HTR-8/SVneo (cell line): ENCODE results near the gene ARHGAP8.

ENCODE experiments used
- DNase-seq: peaks from one replicate; pipeline ENCODE4 v3.0.0; 2011; ENCODE audit warnings: low spot score, mixed read lengths; ENCODE audit not compliant: insufficient read length
- FAIRE-seq: peaks from 2 replicates; lab custom pipeline; 2011; peaks lifted over from hg19 to GRCh38; lab: Jason Lieb, UNC

The ARHGAP8 gene

DNA sequence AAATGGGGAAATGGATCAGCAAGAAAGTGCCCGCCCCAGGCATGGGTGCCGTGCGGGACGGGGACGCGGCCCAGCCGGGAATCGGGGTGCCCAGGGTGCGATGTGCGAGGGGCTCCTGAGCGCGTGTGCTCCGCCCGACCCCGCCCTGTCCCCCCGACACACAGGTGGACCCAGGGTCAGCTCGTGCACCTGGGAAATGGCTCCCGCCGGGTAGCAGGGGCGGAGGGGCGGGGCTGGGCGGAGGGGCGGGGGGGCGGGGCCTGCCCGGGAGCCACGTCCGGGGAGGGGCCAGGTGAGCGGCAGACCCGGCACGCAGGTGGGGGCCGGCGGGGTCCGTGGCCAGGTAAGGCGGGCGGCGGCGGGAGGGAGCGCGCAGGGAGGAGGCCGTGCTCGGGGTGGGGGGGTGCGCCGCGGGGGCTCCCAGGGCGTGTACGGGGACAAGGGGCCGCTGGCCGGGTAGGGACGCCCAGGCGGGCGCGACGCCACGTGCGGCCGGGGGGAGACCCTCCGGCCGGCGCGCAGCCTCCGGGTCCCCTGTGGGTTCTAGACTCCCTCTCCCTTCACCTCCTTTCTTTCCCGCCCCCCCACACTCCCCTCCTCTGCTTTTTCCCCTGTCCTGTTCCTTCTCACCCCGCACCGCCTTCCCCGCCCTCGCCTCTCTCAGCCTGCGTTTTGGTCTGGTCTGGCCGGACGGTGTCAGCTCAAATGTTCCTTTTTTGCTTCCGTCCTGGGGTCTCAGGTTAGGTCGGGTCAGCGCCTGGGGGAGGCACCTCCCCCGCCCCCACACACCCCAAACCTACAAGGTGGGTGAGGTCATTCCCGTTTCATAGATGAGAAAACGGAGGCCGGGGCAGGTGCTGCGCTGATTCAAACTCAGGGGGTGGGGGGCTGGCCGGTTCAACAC lies at the start of gene ARHGAP8:
TSS of gene ARHGAP8 (plus strand) at position 291 of the 904 bp plus-strand sequence. CDS start 33,953 bp downstream, outside the sequence.
- DNase-seq (no peak), FAIRE-seq (no peak)

DNA sequence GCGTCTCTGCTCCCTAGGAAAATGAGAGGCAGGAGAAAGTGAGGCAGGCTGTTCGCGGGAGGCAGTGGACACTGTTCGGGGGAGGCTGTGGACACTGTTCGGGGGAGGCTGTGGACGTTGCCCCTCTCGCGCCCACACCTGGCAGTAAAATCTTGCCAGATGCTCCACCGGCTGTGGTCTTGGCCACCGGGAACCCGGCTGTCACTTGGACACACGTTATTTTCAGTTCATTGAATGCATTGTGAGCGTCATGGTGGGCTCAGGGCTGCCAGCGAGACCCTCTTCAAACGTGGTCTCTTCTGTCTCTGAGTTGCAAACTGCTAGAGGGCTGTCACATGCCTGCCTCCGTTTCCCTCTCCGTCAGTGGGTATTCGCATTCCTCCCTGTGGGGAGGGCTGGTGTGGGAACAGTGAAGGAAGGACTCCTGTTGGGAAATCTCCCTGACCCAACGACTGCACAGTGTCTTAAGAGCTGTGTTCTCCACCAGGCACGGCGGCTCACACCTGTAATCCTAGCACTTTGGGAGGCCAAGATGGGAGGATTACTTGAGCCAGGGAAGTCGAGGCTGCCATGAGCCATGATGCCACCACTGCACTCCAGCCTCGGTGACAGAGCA lies 49.0 kb upstream of the ARHGAP8 start:
- FAIRE-seq (no peak), DNase-seq (no peak)

DNA sequence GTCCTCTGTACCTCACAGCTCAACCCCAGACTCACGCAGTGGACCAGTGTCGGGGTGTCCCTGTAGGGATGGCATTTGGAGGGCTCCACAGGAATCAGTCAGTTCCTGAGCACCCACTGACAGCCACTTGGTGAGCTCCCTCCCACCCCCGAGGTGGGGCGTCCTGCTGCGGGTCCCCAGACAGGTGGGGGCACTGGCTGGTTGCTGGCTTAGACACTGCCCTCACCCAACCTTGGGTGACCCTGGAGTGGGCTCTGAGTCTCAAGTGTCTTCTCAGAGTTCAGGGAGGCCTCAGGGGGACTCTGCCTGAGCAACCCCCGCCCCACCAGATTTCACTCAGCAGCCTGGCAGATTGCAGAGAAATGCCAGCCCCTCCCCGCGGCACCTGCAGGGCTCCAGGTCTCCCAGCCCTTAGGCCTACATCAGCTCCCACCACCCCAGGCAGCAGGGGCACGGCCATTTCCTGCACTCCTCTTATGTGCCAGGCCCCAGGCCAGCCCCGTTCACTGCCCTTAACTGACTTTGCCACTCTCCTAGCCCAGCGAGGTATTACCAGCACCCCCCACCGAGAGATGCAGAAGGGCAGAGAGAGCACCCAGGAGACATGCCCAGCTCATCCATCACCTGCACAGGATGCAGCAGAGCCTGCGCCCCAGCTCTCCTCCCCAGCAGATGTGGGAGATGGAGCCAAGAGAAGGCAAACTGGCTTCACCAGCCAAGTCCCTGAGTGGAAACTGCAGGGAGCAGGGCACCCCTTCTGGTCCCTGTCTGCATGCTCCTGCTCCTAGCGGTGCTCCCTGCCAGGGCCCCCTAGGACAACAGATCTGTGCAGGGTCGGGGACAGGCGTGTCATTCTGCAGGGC lies 48.0 kb upstream of the ARHGAP8 start:
- DNase-seq, result no peak
- no peak for FAIRE-seq

DNA sequence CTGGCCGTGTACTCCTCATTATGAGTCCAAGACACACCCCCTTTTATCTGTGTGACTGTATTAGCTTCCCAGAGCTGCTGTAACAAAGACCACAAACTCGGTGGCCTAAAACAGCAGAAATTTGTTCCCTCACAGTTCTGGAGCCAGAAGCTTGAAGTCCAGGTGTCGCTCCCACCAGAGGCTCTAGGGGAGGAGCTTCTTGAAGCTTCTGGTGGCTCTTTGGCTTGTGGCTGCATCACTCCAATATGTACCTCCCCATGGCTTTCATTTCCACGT lies 47.4 kb upstream of the ARHGAP8 start:
- FAIRE-seq (no peak), DNase-seq (no peak)

DNA sequence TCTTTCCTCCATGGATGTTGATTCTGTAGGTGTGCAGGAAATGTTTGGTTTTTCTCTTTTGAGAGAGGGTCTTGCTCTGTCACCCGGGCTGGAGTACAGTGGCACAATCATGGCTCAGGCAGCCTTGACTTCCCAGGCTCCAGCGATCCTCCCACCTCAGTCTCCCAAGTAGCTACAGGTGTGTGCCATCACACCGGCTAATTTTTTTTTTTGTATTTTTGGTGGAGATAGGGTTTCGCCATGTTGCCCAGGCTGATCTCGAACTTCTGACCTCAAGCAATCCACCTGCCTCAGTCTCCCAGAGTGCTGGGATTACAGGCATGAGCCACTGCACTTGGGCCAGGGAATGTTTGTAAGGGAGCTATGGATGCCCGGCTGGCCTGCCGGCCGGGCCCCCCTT lies 45.9 kb upstream of the ARHGAP8 start:
- FAIRE-seq (no peak), DNase-seq (no peak)

DNA sequence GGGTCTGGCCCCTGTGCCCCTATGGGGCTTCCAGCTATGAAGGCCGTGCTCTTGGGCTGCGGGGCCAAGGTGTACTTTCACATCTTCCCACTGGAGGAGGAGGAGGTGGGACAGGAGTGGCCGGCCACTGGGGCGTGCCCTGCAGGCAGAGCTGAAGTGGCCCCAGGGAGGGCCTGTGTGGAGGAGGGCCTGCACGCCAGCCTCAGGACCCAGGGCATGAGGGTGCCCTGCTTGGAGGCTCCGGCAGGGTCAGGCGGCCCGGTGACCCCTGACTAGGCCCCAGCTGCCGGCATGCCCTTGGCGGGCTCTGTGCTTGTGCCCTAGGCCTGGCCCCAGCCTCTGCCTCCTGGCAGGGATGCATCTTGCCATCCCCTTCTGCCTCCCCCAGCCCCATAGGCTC lies 45.2 kb upstream of the ARHGAP8 start:
- no peak for FAIRE-seq
- no peak for DNase-seq

DNA sequence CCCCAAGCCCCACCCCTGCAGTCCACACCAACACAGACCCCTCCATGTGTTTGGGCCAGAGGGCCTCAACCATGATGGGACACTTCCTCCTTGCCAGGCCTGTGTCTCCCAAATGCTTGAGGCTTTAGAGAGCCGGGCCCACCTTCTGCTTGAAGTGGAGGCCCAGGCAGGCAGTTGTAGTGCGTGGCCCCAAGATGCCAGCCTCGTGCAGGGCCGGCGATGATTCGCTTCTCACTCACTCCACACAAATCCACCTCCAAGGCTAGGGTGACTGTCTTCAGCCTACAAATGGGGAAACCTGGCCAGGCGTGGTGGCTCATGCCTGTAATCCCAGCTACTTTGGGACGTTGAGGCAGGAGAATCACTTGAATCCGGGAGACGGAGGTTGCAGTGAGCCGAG lies 44.6 kb upstream of the ARHGAP8 start:
- FAIRE-seq (no peak), DNase-seq (peak; percentile 31)

DNA sequence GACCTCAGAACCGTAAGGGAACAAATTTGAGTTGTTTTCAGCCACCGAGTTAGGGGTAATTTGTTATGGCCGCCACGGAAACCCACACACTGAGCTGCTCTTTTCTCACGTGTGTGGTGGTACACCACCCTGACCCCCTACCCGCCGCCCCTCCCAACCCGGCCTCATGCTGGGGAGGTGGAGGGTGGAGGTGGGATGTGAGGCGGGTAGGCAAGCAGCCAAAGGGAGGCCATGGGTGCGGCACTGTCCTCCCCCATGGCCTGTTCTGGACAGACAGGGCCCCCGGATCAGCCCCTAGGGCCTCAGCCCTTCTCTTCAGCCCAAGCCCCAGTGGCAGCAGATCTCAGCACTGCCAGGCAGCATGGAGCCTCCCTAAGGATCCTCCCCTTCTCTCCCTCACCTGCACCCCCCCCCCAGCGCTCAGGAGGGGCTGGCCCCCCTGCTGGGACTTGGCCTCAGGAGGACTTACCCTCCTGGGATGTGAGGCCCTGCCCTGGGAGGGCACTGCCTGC lies 42.4 kb upstream of the ARHGAP8 start:
- FAIRE-seq (no peak), DNase-seq (no peak)

DNA sequence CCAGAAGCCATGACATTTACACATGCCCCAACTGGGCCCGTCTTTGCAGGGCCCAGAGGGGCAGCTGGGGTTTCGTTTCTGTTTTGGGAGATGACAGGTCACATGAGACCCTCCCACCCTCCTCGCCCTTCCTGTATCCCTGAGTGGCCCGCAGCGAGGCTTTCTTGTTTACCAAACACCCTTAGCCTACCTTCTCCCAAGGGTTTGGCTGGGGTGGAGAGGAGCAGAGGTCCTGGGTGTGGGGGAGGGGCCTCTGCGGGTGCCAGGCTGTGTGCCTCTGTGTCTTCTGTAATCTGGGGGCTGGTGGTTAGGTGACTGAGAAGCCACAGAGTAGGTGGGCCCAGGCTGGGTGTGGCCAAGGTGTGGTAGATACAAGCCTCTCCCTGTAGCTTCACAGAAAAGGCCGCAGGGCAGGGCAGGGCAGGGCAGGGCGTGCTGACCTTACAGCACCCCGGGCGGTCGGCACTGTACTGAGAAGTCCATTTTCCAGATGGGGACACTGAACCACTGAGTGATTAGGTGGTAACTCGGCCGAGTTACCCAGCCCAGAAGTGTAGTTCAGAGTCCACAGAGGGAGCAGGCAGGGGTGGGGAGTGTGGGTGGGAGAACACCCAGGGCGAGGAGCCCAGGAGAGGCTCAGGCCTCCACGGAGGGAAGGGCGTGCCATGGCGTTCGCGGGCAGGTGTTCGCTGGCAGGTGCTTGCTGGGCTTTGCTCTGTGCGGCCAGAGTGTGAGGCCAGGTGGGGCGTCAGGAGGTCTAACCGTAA lies 41.7 kb upstream of the ARHGAP8 start:
- FAIRE-seq (no peak), DNase-seq (no peak)

DNA sequence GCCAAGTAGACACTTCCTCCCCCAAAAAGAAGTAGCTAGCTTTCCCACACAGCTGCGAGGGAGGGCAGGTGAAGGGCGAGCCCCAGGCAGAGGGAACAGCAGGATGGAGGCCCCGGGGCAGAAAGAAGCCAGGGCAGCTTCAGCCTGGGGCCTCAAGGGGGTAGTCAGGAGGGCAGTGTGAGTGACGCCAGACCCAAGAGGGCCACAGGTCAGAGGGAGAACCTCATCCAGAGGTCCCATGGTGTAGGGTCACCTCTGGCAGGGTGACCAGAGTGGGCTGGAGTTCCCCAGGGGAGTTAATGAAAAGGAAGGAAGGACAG lies 41.2 kb upstream of the ARHGAP8 start:
- FAIRE-seq, result no peak
- DNase-seq, result no peak

DNA sequence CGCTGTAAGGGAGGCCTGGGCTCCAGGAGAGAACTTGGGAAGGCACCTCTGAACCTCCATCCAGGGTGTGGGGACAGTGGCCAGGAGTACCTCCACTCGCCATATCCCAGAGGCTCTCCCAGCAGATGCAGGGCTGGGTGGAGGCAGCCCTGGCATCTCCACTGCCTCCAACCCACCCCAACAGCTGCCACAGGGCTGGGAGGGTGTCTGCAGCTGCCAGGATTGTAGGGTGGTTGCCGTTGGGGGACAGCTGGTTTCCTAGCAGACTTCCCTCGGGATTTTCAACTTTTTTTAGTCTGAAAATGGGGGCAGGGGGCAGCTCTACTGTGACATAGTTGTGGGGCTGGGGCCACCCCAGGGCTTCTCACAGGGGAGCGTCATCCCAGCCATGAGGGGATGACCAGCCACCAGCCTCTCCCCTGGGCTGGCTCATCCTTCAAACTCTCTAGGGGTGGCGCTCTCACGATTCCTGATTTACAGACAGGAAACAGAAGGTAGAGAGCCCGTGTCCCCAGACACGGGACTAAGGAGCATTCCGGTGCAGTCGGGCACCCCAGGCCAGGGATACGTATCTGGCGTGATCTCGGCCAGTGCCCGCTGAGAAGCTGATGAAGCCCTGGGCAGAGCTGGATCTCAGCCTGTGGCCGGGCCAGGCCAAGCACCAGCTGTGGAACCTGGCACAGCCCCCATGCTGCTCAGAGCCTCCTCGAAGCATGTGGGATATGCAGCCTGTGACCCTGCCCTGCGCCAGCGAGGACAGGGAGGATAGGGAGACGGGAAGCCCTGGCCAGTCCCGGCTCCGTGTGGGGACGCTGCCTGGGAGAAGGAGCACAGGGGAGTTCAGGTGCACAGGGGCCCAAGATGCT lies 40.5 kb upstream of the ARHGAP8 start:
- FAIRE-seq, result no peak
- DNase-seq, result no peak

DNA sequence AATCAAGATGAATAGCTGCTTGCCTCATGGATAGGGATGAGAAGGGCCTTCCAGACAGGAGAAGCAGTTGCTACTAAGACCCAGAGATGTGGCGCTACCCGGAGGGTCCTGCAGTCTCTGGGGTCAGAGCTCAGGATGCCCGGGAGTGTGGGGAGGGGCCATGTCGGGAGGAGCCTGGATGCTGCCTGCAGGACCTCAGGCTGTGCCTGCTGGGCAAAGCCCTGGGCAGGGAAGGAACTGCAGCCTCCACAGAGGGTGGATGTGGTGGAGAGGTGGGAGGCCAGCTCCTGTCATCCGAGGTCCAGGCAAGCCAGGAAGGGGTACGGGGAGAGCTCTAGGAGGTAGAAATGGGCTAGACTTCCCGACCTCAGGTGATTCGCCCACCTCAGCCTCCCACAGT lies 39.4 kb upstream of the ARHGAP8 start:
- FAIRE-seq (no peak), DNase-seq (no peak)

DNA sequence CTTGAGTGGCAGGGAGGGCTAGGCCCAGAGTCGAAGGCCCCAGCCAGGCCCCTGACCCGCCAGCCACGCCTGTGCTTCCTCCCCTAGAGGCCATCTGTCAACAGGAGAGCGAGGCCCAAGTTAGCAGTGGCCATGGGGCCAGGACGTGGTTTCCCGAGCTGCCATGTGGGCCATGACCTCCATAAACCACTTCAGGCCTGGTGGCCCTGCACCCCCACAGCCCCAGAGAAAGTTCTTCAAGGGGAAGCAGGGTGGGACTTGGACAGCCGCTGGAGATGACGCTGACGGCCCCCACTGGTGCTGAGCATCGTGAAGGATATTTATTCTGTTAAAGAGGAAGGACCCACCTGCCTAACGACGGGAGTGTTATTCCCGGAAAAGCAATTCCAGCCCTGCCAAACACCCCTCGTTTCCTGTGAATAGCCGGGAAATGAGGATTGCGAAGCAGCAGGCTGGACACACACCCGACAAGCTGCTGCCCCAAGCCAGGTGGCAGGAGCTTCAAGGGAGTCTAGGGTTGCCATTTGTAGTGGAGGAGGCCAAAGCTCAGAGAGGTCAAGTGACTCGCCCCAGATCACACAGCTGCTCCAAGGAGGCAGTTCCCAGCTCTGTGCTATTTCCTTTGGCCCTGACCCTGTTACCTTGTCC lies 37.5 kb upstream of the ARHGAP8 start:
- FAIRE-seq, result no peak
- no peak for DNase-seq

DNA sequence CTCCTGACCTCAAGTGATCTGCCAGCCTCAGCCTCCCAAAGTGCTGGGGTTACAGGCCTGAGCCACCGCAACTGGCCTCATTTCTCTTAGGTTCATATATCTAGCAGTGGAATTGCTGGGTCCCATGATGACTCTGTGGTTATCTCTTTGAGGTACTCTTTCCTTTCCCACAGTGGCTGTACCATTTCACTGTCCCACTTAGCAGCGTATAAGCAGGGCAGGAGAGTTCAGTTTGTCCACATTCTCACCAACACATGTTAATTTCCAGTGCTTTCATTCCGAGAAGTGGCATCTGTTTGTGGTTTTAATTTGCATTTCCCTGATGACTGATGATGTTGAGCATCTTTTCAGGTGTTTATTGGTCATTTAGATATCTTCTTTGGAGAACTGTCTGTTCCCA lies 34.0 kb upstream of the ARHGAP8 start:
- DNase-seq, result no peak
- FAIRE-seq, result no peak

DNA sequence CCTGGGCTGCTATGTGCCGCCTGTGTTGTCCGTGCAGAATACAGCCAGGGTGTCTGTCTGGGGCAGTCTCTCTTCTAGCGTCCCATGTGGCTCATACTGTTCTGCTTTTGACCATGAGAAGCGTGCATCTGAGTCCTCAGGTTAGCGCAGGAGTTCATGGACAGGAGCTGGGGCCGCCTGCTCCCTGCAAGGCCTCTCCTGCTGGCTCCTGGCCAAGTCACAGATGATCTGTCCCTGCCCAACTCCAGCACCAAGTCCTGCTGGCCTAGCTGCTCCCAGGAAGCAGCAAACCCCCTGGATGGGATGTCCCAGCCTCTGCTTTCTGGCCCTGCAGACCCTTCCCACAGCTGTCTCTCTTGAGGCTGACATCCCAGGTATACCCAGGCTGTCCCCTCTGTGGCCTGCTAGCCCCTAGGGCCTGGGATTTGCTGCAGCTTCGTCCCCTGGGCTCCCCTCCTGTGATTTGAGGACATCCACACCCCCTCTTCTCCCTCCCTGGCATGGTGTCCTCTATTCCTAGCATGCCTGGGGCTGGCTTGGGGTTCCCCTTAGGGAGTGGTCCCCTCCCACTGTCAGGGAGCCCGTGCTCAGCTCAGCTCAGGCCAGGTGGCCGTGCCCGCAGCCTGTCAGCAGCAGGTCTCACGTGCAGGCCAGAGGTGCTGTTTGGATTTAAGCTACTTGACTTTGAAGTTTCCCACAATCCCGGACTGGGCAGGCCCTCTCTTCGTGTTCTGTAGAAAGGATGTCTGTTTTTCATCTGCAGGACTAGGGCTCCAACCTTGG lies 32.6 kb upstream of the ARHGAP8 start:
- no peak for DNase-seq
- FAIRE-seq, result no peak

DNA sequence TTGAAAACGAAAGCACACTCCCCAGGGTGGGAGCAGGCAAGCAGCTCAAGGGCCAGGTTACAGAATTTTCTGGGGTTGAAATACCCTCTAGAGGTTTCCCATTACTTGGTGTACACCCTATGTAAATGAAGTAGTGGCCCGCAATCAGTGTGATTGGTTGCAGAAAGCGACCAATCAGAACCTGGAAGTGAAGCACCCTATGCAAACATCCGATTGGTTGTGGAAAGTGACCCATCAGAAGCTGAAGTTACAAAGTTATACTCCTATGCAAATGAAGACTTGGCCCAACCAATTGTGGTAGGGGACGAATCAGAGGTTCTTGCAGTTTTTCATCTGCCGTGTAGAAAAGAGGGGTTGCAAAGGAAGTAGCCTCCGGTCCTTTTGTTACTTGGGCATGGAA lies 31.2 kb upstream of the ARHGAP8 start:
- no peak for FAIRE-seq
- DNase-seq, result no peak

DNA sequence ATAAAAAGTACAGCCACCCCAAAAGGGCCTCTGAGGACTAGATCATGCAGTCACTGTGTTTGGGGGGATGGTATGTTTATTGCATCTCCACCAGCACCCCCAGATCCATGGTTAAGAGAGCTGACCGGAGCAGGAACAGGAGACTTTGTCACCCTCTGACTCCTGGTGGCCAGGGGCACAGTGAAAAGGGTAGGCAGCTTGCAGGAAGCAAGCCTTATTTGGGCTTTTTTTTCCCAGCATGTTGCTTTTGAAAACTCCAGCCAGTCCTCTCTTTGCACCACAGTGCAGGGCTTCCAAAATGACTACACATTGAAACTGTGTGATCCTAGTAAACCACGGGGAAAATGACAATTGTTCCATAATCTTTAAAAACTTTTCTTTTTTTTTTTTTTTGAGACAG lies 29.8 kb upstream of the ARHGAP8 start:
- FAIRE-seq (no peak), DNase-seq (no peak)

DNA sequence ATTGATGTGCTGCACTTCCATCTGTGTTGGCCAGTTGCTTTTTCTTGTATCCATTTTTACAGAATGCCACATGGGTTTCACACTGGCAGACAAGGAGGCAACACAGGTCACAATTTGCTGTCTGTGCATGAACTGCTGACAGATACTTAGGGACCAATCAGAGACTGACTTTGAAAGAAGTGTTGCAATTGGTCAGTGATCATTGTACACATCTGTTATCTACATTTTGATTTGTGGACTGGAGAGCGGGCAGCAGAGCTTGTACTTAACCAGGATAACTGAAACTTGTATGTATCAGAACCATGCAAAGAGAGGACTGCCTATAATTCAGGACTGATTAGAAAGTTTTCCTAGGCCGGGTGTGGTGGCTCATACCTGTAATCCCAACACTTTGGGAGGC lies 28.6 kb upstream of the ARHGAP8 start:
- DNase-seq, result no peak
- FAIRE-seq, result no peak
